Neural crest cell (in vitro differentiated cells): Measurements from ENCODE around the gene CATSPERE. TPM values are rescaled to one million over a fixed set of nuclear protein-coding genes. Genes with fewer than 3 reads are reported as not detected.

Source experiments
- DNase-seq: peaks from one replicate; pipeline ENCODE4 v3.0.0; 2021; ENCODE audit warnings: low read depth, mixed read lengths, low spot score
- H3K27ac Mint-ChIP-seq: one replicate; pipeline ENCODE4 v1.8.0; 2021; ENCODE audit warnings: mild to moderate bottlenecking, mixed read lengths; ENCODE audit not compliant: unreplicated experiment
- H3K27me3 Mint-ChIP-seq: 2 replicates; pipeline ENCODE4 v1.8.0; 2021; ENCODE audit warnings: low read depth, mild to moderate bottlenecking, mixed read lengths
- H3K36me3 Mint-ChIP-seq: 2 replicates; pipeline ENCODE4 v1.8.0; 2021; ENCODE audit warnings: low read depth, mild to moderate bottlenecking, mixed read lengths
- H3K4me1 Mint-ChIP-seq: 2 replicates; pipeline ENCODE4 v1.8.0; 2021; ENCODE audit warnings: mixed read lengths
- H3K4me3 Mint-ChIP-seq: one replicate; pipeline ENCODE4 v1.8.0; 2021; ENCODE audit warnings: mild to moderate bottlenecking, mixed read lengths
- H3K9me3 Mint-ChIP-seq: 2 replicates; pipeline ENCODE4 v1.8.0; 2021; ENCODE audit warnings: mixed read lengths
- CTCF ChIP-seq: fragments of 200-600 bp; sonication (generic); conservative IDR thresholded peaks from 2 replicates; pipeline ENCODE4 v1.5.0; 2021; ENCODE audit warnings: antibody characterized with exemption, mild to moderate bottlenecking
- total RNA-seq: library from RNA; stranded (reverse); gene quantifications from 2 replicates; pipeline ENCODE4 v1.2.1, GENCODE V29; 2021

The CATSPERE gene
- total RNA-seq, 1 donor from 2014 or later: 0.44 TPM

- Mint-ChIP-seq H3K4me1 (peaks cover 35% of the 10 kb centered on the region), H3K27me3 (no peaks in the 10 kb centered on the region), H3K27ac (no peak overlapping the region)
Measured at GRCh38 chr1:244435562-244436205, 25.4 kb upstream of the CATSPERE start.

GRCh38 chr1:244436336-244437085, 24.6 kb upstream of the CATSPERE start:
- no peak overlapping the region for H3K27ac Mint-ChIP-seq
- H3K27me3 Mint-ChIP-seq: no peaks in the 10 kb centered on the region
- no peak for DNase-seq
- no peak overlapping the region for H3K4me3 Mint-ChIP-seq
- H3K9me3 Mint-ChIP-seq: no peaks in the 10 kb centered on the region
- H3K36me3 Mint-ChIP-seq: peaks cover 12% of the 10 kb centered on the region
- no peak for TF ChIP-seq CTCF
- peaks cover 35% of the 10 kb centered on the region for H3K4me1 Mint-ChIP-seq

More at GRCh38 chr1:244435562-244436205, 25.4 kb upstream of the CATSPERE start:
- peaks cover 12% of the 10 kb centered on the region for H3K36me3 Mint-ChIP-seq
- no peak overlapping the region for H3K4me3 Mint-ChIP-seq
- no peak for TF ChIP-seq CTCF
- no peaks in the 10 kb centered on the region for H3K9me3 Mint-ChIP-seq
- DNase-seq: no peak

- no peak for TF ChIP-seq CTCF
- Mint-ChIP-seq H3K9me3 (no peaks in the 10 kb centered on the region), H3K27ac (no peak overlapping the region), H3K36me3 (peaks cover 9% of the 10 kb centered on the region), H3K4me1 (peaks cover 31% of the 10 kb centered on the region), H3K4me3 (no peak overlapping the region), H3K27me3 (no peaks in the 10 kb centered on the region)
- DNase-seq: no peak
Measured at GRCh38 chr1:244437086-244437468, 24.0 kb upstream of the CATSPERE start.

GRCh38 chr1:244439391-244440032, 21.6 kb upstream of the CATSPERE start:
- Mint-ChIP-seq H3K4me1 (peaks cover 38% of the 10 kb centered on the region), H3K27me3 (no peaks in the 10 kb centered on the region), H3K4me3 (no peak overlapping the region), H3K36me3 (peaks cover 12% of the 10 kb centered on the region), H3K27ac (no peak overlapping the region), H3K9me3 (no peaks in the 10 kb centered on the region)
- DNase-seq: no peak
- no peak for TF ChIP-seq CTCF

- no peaks in the 10 kb centered on the region for H3K9me3 Mint-ChIP-seq
- H3K27ac Mint-ChIP-seq: no peak overlapping the region
- TF ChIP-seq CTCF: no peak
- H3K27me3 Mint-ChIP-seq: no peaks in the 10 kb centered on the region
- H3K36me3 Mint-ChIP-seq: peaks cover 8% of the 10 kb centered on the region
- H3K4me1 Mint-ChIP-seq: peaks cover 63% of the 10 kb centered on the region
- no peak for DNase-seq
- no peak overlapping the region for H3K4me3 Mint-ChIP-seq
Measured at GRCh38 chr1:244442850-244443249, 18.2 kb upstream of the CATSPERE start.
